Left lung (tissue), 10 donors: ENCODE measurements around the gene BANF1. TPM values are rescaled to one million over a fixed set of nuclear protein-coding genes. Genes with fewer than 3 reads are reported as not detected.

Source experiments
- ATAC-seq: fragments of 200-7000 bp; cut with Tn5 transposase; one replicate; pipeline ENCODE4 v1.9.1; 2020; ENCODE audit warnings: moderate library complexity
- DNase-seq, 4 donors: peaks; one replicate each; pipeline ENCODE4 v3.0.0-alpha.2; 2013 to 2020
- H3K27ac ChIP-seq, 2 donors: fragments of 200-600 bp; sonication (generic) in 1 of 2; one replicate each; pipeline versions ENCODE4 v1.5.0 to v1.8.0; 2020 to 2021
- H3K27me3 ChIP-seq, 2 donors: fragments of 200-600 bp; sonication (generic) in 1 of 2; one replicate each; pipeline versions ENCODE4 v1.5.0 to v1.8.0; 2020 to 2021
- H3K36me3 ChIP-seq, 2 donors: fragments of 200-600 bp; sonication (generic) in 1 of 2; one replicate each; pipeline versions ENCODE4 v1.5.0 to v1.8.0; 2020 to 2021
- H3K4me1 ChIP-seq, 2 donors: fragments of 200-600 bp; one replicate each; pipeline ENCODE4 v1.8.0; 2021
- H3K4me3 ChIP-seq, 2 donors: fragments of 200-600 bp; sonication (generic) in 1 of 2; one replicate each; pipeline versions ENCODE4 v1.5.0 to v1.8.0; 2020 to 2021; ENCODE audit warnings: mild to moderate bottlenecking in 1 of 2
- H3K9me3 ChIP-seq, 2 donors: fragments of 200-600 bp; sonication (generic) in 1 of 2; one replicate each; pipeline versions ENCODE4 v1.5.0 to v1.8.0; 2020 to 2021
- CTCF ChIP-seq, 2 donors: fragments of 200-600 bp; sonication (generic) in 1 of 2; IDR thresholded peaks; one replicate each; pipeline versions ENCODE4 v1.5.0 to v1.8.0; 2021; ENCODE audit warnings: antibody characterized with exemption in 2 of 2
- intact Hi-C, 2 donors: fragments of 100-400 bp; cut with DNase I; formaldehyde crosslinking; loops; one replicate each; pipeline versions ENCODE4 v1.11.2 to v1.14.2; 2022
- polyA plus RNA-seq, 6 donors: library from polyadenylated mRNA; unstranded; fragments of 120-200 nt; gene quantifications; one replicate each; pipeline ENCODE4 v1.2.1, GENCODE V29; 2013; ENCODE audit not compliant: insufficient read length in 6 of 6
- total RNA-seq, 2 donors: library from RNA; stranded (reverse); fragmentation: NEBNext Ultra II Directional; extraction: Animal tissue kit (Norgen Biotek cat#: 25700); gene quantifications; one replicate each; pipeline ENCODE4 v1.2.1, GENCODE V29; 2021
- donor health status: DM: no; HTN: yes; CAD: no.
- donor health status: DM: no; HTN: no; CAD: no.

Gene BANF1
- total and polyA plus RNA-seq, 8 donors = 161 to 248 (median 225) TPM

DNA sequence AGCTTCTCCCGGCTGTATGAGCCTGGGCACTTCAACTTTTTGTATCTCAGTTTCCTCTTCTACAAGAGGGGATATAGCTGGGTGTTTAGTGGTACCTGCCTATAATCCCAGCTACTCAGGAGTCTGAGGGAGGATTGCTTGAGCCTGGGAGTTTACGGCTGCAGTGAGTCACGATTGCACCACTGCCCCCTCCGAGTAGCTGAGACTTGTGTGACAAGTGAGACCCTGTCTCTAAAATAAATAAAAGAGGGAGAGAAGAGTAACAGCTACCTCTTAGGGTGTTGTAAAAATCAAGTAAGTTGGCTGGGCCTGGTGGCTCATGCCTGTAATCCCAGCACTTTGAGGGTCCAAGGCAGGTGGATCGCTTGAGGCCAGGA is 34.0 kb downstream of the BANF1 start:
- DNase-seq (no peak), ATAC-seq (no peak)
- H3K27ac ChIP-seq = no peak overlapping the region
- no peak for TF ChIP-seq CTCF (IDR thresholded peaks at IDR 0.05)
- intact Hi-C loops = no loop called here
- no peaks in the 10 kb centered on the region for H3K9me3 ChIP-seq
- peaks cover 0 to 12% of the 10 kb centered on the region in 2 donors for H3K27me3 ChIP-seq
- H3K36me3 ChIP-seq = no peaks in the 10 kb centered on the region
- no peak overlapping the region for H3K4me3 ChIP-seq
- H3K4me1 ChIP-seq = no peaks in the 10 kb centered on the region

DNA sequence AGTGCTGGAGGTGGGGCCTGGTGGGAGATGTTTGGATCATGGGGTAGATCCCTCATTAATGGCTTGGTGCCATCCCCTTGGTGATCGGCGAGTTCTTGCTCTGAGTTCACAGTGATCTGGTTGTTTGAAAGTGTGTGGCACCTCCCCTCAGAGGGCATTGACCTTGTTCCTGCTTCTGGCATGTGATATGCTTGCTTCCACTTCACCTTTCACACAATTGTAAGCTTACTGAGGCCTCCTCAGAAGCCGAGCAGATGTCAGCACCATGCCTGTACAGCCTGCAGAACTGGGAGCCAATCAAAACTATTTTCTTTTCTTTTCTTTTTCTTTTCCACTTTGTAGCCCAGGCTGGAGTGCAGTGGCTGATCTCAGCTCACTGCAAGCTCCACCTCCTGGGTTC is 35.0 kb downstream of the BANF1 start:
- ATAC-seq (no peak), DNase-seq (no peak)
- Histone ChIP-seq H3K27ac (no peak overlapping the region), H3K4me1 (no peaks in the 10 kb centered on the region), H3K27me3 (peaks cover 0 to 12% of the 10 kb centered on the region in 2 donors), H3K9me3 (no peaks in the 10 kb centered on the region), H3K4me3 (no peak overlapping the region), H3K36me3 (no peaks in the 10 kb centered on the region)
- intact Hi-C loops = no loop called here
- TF ChIP-seq CTCF (IDR thresholded peaks at IDR 0.05) = no peak

- TF ChIP-seq CTCF (IDR thresholded peaks at IDR 0.05) = no peak
- no peak for ATAC-seq
Observed at GRCh38 chr11:66039765-66040164, 37.5 kb downstream of the BANF1 start.

DNA sequence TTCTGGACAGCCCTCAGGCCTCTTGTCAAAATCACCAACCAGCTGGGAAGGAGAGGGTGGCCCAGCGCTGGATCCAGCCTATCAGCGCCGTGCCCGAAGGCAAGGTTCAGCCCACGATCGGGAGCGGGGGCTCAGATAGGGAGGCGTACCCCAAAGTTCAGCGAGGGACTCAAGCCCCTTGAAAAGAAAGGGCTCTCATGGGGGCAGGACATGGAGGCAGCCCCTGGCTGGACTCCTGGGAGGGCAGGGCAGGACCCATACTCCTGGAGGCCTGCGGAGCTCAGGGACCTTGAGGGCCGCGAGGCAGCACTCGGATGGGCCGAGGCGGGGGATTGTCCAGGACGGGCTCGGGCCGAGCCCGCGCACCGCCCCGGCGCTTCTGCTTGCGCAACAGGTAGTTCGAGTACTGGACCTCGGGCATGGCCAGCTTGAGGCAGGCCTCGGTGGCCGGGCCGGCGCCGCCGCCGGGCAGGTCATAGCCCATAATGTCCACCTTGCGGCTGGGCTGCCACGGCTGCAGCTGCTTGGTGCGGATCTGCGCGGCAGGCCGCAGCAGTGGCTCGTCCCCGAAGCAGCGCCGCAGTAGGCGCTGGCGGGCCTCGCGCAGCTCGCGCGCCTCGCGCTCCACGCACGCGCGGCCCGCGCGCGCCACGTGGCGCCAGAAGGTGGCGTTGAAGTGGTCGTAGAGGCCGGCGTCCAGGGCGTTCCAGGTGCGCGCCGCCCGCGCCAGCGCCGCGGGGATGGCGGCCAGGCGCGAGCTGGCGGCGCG is 40.1 kb downstream of the BANF1 start:
- peaks cover 0 to 4% of the 10 kb centered on the region in 2 donors for H3K4me1 ChIP-seq
- intact Hi-C loops = no loop called here
- no peaks in the 10 kb centered on the region for H3K9me3 ChIP-seq
- H3K27ac ChIP-seq = no peak overlapping the region
- H3K4me3 ChIP-seq = no peak overlapping the region
- H3K27me3 ChIP-seq = peaks cover 0 to 2% of the 10 kb centered on the region in 2 donors
- ATAC-seq (no peak), DNase-seq (peak in 1 of 4 donors; percentile 59)
- no peaks in the 10 kb centered on the region for H3K36me3 ChIP-seq
- no peak for TF ChIP-seq CTCF (IDR thresholded peaks at IDR 0.05)

More at GRCh38 chr11:66039765-66040164, 37.5 kb downstream of the BANF1 start:
- DNase-seq = peak in 1 of 4 donors; percentile 21
- Histone ChIP-seq H3K4me3 (no peak overlapping the region), H3K36me3 (no peaks in the 10 kb centered on the region), H3K9me3 (no peaks in the 10 kb centered on the region), H3K27me3 (peaks cover 0 to 5% of the 10 kb centered on the region in 2 donors), H3K4me1 (no peaks in the 10 kb centered on the region), H3K27ac (no peak overlapping the region)
- intact Hi-C loops = no loop called here

DNA sequence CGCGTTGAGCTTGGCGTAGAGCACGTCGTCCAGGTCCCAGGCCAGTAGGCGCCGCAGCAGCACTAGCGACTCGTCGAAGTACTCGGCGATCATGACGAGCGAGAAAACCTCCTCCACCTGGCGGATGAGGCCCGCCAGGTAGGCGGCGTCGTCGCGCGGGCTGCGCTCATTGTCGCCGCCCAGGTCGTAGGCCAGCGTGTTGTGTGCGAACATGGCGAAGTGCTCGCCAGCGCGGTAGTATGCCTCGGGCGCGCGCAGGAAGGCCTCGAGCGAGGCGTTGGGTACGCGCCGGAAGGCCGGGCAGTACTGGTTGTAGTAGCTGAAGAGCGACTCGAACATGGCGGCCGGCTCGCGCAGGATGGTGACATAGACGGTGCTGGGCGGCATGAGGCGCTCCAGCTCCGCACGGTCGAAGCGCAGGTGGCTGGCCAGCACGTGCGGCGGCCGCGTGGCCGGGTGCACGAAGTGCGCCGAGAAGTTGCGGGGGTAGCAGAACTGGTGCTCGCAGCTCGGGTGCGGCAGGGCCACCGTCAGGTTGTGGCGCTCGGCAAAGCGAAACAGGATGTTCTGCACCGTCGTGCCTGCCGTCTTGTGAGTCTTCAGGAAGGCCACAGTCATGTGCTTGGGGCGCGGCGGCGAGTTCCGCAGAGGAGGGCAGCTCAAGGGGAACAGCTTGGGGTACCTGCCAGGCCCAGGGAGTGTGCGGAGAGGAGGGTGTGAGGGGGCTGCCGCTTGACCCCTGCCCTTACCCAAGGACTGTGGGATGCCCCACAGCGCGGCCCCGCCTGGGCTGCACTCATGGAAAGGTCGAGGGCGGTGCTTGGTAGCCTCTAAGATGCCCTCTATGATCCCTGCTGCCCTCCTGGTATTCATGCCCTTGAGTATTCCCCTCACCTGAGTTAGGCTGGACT is 40.9 kb downstream of the BANF1 start:
- H3K9me3 ChIP-seq = no peaks in the 10 kb centered on the region
- peak in 1 of 4 donors; percentile 73 for DNase-seq
- ATAC-seq = no peak
- peaks cover 0 to 10% of the 10 kb centered on the region in 2 donors for H3K27me3 ChIP-seq
- no peak overlapping the region for H3K4me3 ChIP-seq
- H3K4me1 ChIP-seq = peaks cover 0 to 4% of the 10 kb centered on the region in 2 donors
- intact Hi-C loops = no loop called here
- no peaks in the 10 kb centered on the region for H3K36me3 ChIP-seq
- no peak for TF ChIP-seq CTCF (IDR thresholded peaks at IDR 0.05)
- no peak overlapping the region for H3K27ac ChIP-seq
